A172 (cell line): Measurements from ENCODE around the gene APOH. TPM values are rescaled to one million over a fixed set of nuclear protein-coding genes. Genes with fewer than 3 reads are reported as not detected.

Source experiments
- DNase-seq: peaks from one replicate; pipeline ENCODE4 v3.0.0-alpha.2; 2015; ENCODE audit warnings: low spot score
- total RNA-seq: library from RNA; depleted of rRNA; stranded (reverse); fragments of >200 nt; shearing (Covaris generic); gene quantifications from 2 replicates; pipeline ENCODE4 v1.2.3, GENCODE V29; 2014

APOH gene
- total RNA-seq, 1 experiment from 2014 or later: not detected

- DNase-seq: no peak
Measured at GRCh38 chr17:66235377-66235994, 6.3 kb upstream of the APOH start.

- DNase-seq: no peak
Measured at GRCh38 chr17:66234611-66235010, 5.4 kb upstream of the APOH start.

GRCh38 chr17:66233023-66233753 lies 4.0 kb upstream of the APOH start:
- DNase-seq: no peak

- DNase-seq: no peak
Measured at GRCh38 chr17:66230922-66231591, 1.8 kb upstream of the APOH start.

GRCh38 chr17:66229783-66230538 lies 746 bp upstream of the APOH start:
- no peak for DNase-seq

GRCh38 chr17:66227212-66228045 lies 1.8 kb downstream of the APOH start:
- DNase-seq: no peak

- DNase-seq: no peak
Measured at GRCh38 chr17:66222798-66223350, 6.3 kb downstream of the APOH start.

GRCh38 chr17:66221755-66222530 lies 7.3 kb downstream of the APOH start:
- no peak for DNase-seq

GRCh38 chr17:66221343-66221742 lies 7.9 kb downstream of the APOH start:
- DNase-seq: no peak

- no peak for DNase-seq
Measured at GRCh38 chr17:66220079-66220835, 9.0 kb downstream of the APOH start.

- no peak for DNase-seq
Measured at GRCh38 chr17:66215529-66215911, 13.7 kb downstream of the APOH start.

- DNase-seq: no peak
Measured at GRCh38 chr17:66214884-66215528, 14.2 kb downstream of the APOH start.

GRCh38 chr17:66211047-66211810 lies 18.0 kb downstream of the APOH start:
- DNase-seq: no peak

- no peak for DNase-seq
Measured at GRCh38 chr17:66210208-66210574, 19.0 kb downstream of the APOH start.

- no peak for DNase-seq
Measured at GRCh38 chr17:66207936-66208335, 21.3 kb downstream of the APOH start.

- DNase-seq: no peak
Measured at GRCh38 chr17:66203274-66204015, 25.8 kb downstream of the APOH start.

- peak; percentile 74 for DNase-seq
Measured at GRCh38 chr17:66200685-66201092, 28.5 kb downstream of the APOH start.

- DNase-seq: no peak
Measured at GRCh38 chr17:66198242-66198641, 31.0 kb downstream of the APOH start.
